GM23248 (cell line): Measurements from ENCODE around the gene SLC25A29. TPM values are rescaled to one million over a fixed set of nuclear protein-coding genes. Genes with fewer than 3 reads are reported as not detected.

ENCODE experiments used
- DNase-seq: peaks from one replicate; pipeline ENCODE4 v3.0.0-alpha.2; 2015
- H2AFZ ChIP-seq: fragments of 200-600 bp; sonication (generic); 2 replicates; pipeline ENCODE4 v1.6.1; 2016; ENCODE audit warnings: antibody characterized with exemption
- H3F3A ChIP-seq: fragments of 200-600 bp; sonication (generic); 2 replicates; pipeline ENCODE4 v1.6.1; 2016; ENCODE audit warnings: mild to moderate bottlenecking, antibody characterized with exemption, mixed run types; ENCODE audit not compliant: insufficient read depth
- H3K27ac ChIP-seq: fragments of 200-600 bp; sonication (generic); 2 replicates; pipeline ENCODE4 v1.5.1; 2016; ENCODE audit warnings: mild to moderate bottlenecking
- H3K27me3 ChIP-seq: fragments of 200-600 bp; sonication (generic); replicated peaks from 2 replicates; pipeline ENCODE4 v1.6.1; 2016; ENCODE audit warnings: mild to moderate bottlenecking; ENCODE audit not compliant: insufficient read depth
- H3K36me3 ChIP-seq: fragments of 200-600 bp; sonication (generic); 2 replicates; pipeline ENCODE4 v1.6.1; 2016; ENCODE audit warnings: low read depth, mild to moderate bottlenecking
- H3K4me1 ChIP-seq: fragments of 200-600 bp; sonication (generic); 2 replicates; pipeline ENCODE4 v1.6.1; 2016; ENCODE audit warnings: mild to moderate bottlenecking; ENCODE audit not compliant: insufficient read depth
- H3K4me2 ChIP-seq: fragments of 200-600 bp; sonication (generic); one replicate; pipeline ENCODE4 v1.6.1; 2016; ENCODE audit warnings: mild to moderate bottlenecking; ENCODE audit not compliant: unreplicated experiment
- H3K4me3 ChIP-seq: fragments of 200-600 bp; sonication (generic); 2 replicates; pipeline ENCODE4 v1.5.1; 2016; ENCODE audit warnings: mild to moderate bottlenecking
- H3K79me2 ChIP-seq: fragments of 200-600 bp; sonication (generic); 2 replicates; pipeline ENCODE4 v1.6.1; 2016; ENCODE audit warnings: mild to moderate bottlenecking; ENCODE audit not compliant: insufficient read depth
- H3K9ac ChIP-seq: fragments of 200-600 bp; sonication (generic); 2 replicates; pipeline ENCODE4 v1.6.1; 2016; ENCODE audit warnings: mild to moderate bottlenecking
- H3K9me2 ChIP-seq: fragments of 200-600 bp; sonication (generic); 2 replicates; pipeline ENCODE4 v1.6.1; 2016; ENCODE audit warnings: mixed run types, mild to moderate bottlenecking, moderate library complexity; ENCODE audit not compliant: insufficient read depth
- H3K9me3 ChIP-seq: fragments of 200-600 bp; sonication (generic); one replicate; pipeline ENCODE4 v1.6.1; 2017; ENCODE audit warnings: low read depth
- H4K20me1 ChIP-seq: fragments of 200-600 bp; sonication (generic); 2 replicates; pipeline ENCODE4 v1.6.0; 2016; ENCODE audit not compliant: insufficient read depth
- EZH2 ChIP-seq: fragments of 200-600 bp; sonication (generic); IDR thresholded peaks from 2 replicates; pipeline ENCODE4 v1.6.1; 2018; ENCODE audit warnings: antibody characterized with exemption, mild to moderate bottlenecking; ENCODE audit not compliant: insufficient read depth, poor library complexity, severe bottlenecking
- EZH2phosphoT487 ChIP-seq: fragments of 200-600 bp; sonication (generic); IDR thresholded peaks from 2 replicates; pipeline ENCODE4 v1.6.1; 2018; ENCODE audit warnings: antibody characterized with exemption, moderate library complexity, mild to moderate bottlenecking, low read depth; ENCODE audit not compliant: insufficient read depth
- WGBS, 2 experiments: methylation state at CpG; one replicate each; pipeline ENCODE4 v1.1.6; 2015 to 2017; ENCODE audit warnings: low lambda C conversion rate in 2 of 2, low coverage in 1 of 2; ENCODE audit errors: missing lambda C conversion rate in 2 of 2; 5-methylcytosine and 5-hydroxymethylcytosine counted together
- in situ Hi-C: fragments of 300-500 bp; cut with MboI; formaldehyde crosslinking; loops from 2 replicates; pipeline ENCODE4 v1.15.0; 2020
- polyA plus RNA-seq: library from polyadenylated mRNA; unstranded; fragments of >200 nt; fragmentation: Nextera tagmentation; extraction: Ambion mirVana; gene quantifications from 2 replicates; pipeline ENCODE4 v1.2.1, GENCODE V29; 2016
- total RNA-seq: library from RNA; depleted of rRNA; stranded (reverse); fragments of >200 nt; shearing (Covaris generic); gene quantifications from 2 replicates; pipeline ENCODE4 v1.2.3, GENCODE V29; 2014

Gene SLC25A29
- total and polyA plus RNA-seq, 2 experiments from 2014 or later = 5.5 to 11.8 TPM

GRCh38 chr14:100329233-100330006, 23.2 kb upstream of the SLC25A29 start:
- H2AFZ ChIP-seq = no peak overlapping the region
- no peak overlapping the region for H3K4me2 ChIP-seq
- no peaks in the 10 kb centered on the region for H3F3A ChIP-seq
- 88 to 89% methylated on average over 35 to 36 of the region's 36 CpGs for WGBS, 2 experiments
- no peak overlapping the region for H3K27ac ChIP-seq
- in situ Hi-C loops = no loop called here
- H3K79me2 ChIP-seq = no peaks in the 10 kb centered on the region
- no peaks in the 10 kb centered on the region for H3K4me1 ChIP-seq
- H3K36me3 ChIP-seq = peaks cover 7% of the 10 kb centered on the region
- H3K4me3 ChIP-seq = no peak overlapping the region
- no peaks in the 10 kb centered on the region for H3K9me2 ChIP-seq
- no peaks in the 10 kb centered on the region for H4K20me1 ChIP-seq
- no peak for DNase-seq
- H3K9me3 ChIP-seq = no peaks in the 10 kb centered on the region
- H3K27me3 ChIP-seq = no peaks in the 10 kb centered on the region
- TF ChIP-seq EZH2phosphoT487 = no peak
- TF ChIP-seq EZH2 = no peak
- no peak overlapping the region for H3K9ac ChIP-seq

DNA sequence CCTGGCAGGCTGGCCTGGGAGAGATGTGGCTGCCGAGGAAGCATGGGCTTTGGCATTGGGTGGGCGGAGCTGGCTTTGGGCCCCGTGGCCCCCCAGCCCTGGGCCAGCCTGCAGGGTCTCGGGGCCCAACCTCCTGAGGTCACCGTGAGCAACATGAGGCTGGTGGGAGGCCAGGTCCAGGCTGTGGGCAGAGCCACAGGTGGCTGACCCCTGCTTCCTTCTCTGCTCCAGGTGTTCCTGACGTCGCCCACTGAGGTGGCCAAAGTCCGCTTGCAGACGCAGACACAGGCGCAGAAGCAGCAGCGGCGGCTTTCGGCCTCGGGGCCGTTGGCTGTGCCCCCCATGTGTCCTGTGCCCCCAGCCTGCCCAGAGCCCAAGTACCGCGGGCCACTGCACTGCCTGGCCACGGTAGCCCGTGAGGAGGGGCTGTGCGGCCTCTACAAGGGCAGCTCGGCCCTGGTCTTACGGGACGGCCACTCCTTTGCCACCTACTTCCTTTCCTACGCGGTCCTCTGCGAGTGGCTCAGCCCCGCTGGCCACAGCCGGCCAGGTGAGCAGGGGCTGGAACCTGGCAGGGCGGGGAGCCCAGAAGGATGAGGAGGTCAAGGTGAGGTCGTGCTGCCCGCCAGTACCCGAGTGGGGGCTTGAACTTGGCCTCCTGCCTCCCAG, 22.4 kb upstream of the SLC25A29 start:
- Histone ChIP-seq H3K36me3 (0 out of 2 replicates have a peak, but pooled peaks cover under 1% of the 10 kb centered on the region), H2AFZ (no peak overlapping the region), H3K9ac (no peak overlapping the region), H3K9me2 (no peaks in the 10 kb centered on the region), H3K4me3 (no peak overlapping the region), H3K4me2 (no peak overlapping the region), H3K27me3 (no peaks in the 10 kb centered on the region), H3K4me1 (no peaks in the 10 kb centered on the region), H3K9me3 (no peaks in the 10 kb centered on the region), H3K27ac (no peak overlapping the region), H3K79me2 (no peaks in the 10 kb centered on the region), H3F3A (no peaks in the 10 kb centered on the region), H4K20me1 (no peaks in the 10 kb centered on the region)
- in situ Hi-C loops = no loop called here
- no peak for DNase-seq
- whole genome bisulfite sequencing, 2 experiments = 85 to 91% methylated on average over 25 to 31 of the region's 32 CpGs
- TF ChIP-seq EZH2phosphoT487 (no peak), EZH2 (no peak)

- no peak overlapping the region for H3K27ac ChIP-seq
- H3K4me2 ChIP-seq = no peak overlapping the region
- no peak overlapping the region for H2AFZ ChIP-seq
- TF ChIP-seq EZH2phosphoT487 (no peak), EZH2 (no peak)
- DNase-seq = no peak
- no peaks in the 10 kb centered on the region for H3K4me1 ChIP-seq
- H3K27me3 ChIP-seq = no peaks in the 10 kb centered on the region
- no peaks in the 10 kb centered on the region for H4K20me1 ChIP-seq
- no peaks in the 10 kb centered on the region for H3K79me2 ChIP-seq
- H3F3A ChIP-seq = no peaks in the 10 kb centered on the region
- no peaks in the 10 kb centered on the region for H3K9me2 ChIP-seq
- H3K9me3 ChIP-seq = no peaks in the 10 kb centered on the region
- in situ Hi-C loops = no loop called here
- H3K9ac ChIP-seq = no peak overlapping the region
- no peaks in the 10 kb centered on the region for H3K36me3 ChIP-seq
- WGBS, 2 experiments = 89 to 92% methylated on average over 23 to 24 of the region's 24 CpGs
- no peak overlapping the region for H3K4me3 ChIP-seq
Observed at GRCh38 chr14:100327128-100327527, 20.9 kb upstream of the SLC25A29 start.

- in situ Hi-C loops = no loop called here
- no peaks in the 10 kb centered on the region for H3K9me2 ChIP-seq
- no peaks in the 10 kb centered on the region for H3K79me2 ChIP-seq
- H3F3A ChIP-seq = no peaks in the 10 kb centered on the region
- no peak for DNase-seq
- no peaks in the 10 kb centered on the region for H4K20me1 ChIP-seq
- no peak overlapping the region for H3K4me2 ChIP-seq
- H3K4me3 ChIP-seq = no peak overlapping the region
- H3K4me1 ChIP-seq = no peaks in the 10 kb centered on the region
- H3K27ac ChIP-seq = no peak overlapping the region
- 74 to 77% methylated on average over 13 of the region's 13 CpGs for WGBS, 2 experiments
- H3K9ac ChIP-seq = no peak overlapping the region
- no peaks in the 10 kb centered on the region for H3K9me3 ChIP-seq
- H3K27me3 ChIP-seq = no peaks in the 10 kb centered on the region
- no peak overlapping the region for H2AFZ ChIP-seq
- no peaks in the 10 kb centered on the region for H3K36me3 ChIP-seq
- no peak for TF ChIP-seq EZH2
- TF ChIP-seq EZH2phosphoT487 = no peak
Observed at GRCh38 chr14:100325958-100326357, 19.7 kb upstream of the SLC25A29 start.
